Left kidney (tissue), 2 donors: ENCODE measurements around the gene IQCE. TPM values are rescaled to one million over a fixed set of nuclear protein-coding genes. Genes with fewer than 3 reads are reported as not detected.

Experiments
- DNase-seq: peaks from one replicate; pipeline ENCODE4 v3.0.0-alpha.2; 2013
- polyA plus RNA-seq: library from polyadenylated mRNA; unstranded; fragments of 120-200 nt; gene quantifications from one replicate; pipeline ENCODE4 v1.2.1, GENCODE V29; 2013; ENCODE audit not compliant: insufficient read length

IQCE gene
- polyA plus RNA-seq, 1 donor = 26.5 TPM

GRCh38 chr7:2633538-2634266 lies 74.9 kb downstream of the IQCE start:
- DNase-seq = no peak

- no peak for DNase-seq
These were observed 75.7 kb downstream of the IQCE start for GRCh38 chr7:2634267-2635145.

DNA sequence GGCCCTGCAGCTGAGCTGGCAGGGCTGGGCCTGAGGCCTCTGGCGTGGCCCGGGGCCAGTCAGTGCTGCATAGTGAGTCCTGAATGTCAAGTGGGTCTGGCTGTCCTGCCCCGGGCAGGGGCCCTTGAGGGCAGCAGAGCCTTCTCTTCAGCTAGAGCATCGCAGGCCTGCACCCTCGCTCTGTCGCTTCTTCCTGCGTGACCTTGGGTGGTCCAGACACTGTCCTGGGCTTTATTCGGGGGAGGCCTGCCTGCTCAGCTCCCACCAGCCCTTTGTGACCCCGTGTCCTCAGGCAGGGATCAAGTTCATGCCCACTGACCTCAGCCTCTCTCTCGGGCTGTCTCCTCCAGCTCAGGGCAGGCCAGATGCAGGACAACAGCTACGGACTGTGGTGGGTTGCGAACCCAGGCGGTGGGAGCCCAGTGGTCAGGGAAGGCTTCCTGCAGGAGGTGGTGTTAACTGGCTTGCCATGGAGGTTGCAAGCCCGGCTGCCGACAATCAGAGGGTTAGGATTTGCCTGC lies 76.4 kb downstream of the IQCE start:
- DNase-seq = no peak

DNA sequence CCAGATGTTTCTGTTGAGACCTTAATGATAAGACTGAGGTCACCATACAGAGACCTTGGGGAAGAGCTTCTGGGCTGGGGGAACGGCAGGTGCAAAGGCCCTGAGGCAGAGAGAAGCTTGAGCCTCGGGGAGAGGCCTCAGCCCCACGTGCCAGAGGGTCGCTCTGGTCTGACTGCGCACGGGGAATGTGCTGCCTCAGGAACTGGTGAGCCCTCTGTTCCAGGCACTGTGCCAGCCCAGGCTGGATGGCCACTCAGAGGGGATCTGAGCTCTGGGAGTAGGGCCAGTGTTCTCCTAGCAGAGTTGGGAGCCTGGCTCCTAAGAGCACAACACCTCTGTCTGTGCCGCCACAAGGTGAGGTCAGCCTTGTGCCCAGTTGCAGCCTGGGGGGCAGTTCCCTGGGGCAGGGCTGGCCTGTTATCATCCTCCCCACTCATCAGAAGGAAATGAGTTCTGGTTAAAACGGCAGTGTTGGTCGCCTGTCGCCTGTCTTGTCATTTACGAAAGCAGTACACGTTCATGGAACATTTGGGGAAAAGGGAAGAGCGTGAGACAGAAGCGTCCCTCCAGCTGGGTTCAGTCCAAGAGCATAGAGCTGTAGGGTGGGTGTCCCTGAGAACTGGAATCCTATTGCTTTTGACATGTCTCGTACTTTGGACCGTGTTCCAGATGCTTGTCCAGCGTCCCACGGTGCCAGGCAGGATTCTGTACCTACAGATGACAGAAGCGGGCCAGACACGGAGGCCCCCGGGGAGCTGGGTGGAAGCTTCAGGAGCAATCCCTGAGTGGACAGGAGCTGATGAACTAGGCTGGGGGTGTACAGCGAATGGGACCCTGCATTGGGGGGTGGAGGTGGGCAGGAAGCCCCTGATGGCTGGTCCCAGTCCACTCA lies 77.3 kb downstream of the IQCE start:
- DNase-seq = no peak

DNA sequence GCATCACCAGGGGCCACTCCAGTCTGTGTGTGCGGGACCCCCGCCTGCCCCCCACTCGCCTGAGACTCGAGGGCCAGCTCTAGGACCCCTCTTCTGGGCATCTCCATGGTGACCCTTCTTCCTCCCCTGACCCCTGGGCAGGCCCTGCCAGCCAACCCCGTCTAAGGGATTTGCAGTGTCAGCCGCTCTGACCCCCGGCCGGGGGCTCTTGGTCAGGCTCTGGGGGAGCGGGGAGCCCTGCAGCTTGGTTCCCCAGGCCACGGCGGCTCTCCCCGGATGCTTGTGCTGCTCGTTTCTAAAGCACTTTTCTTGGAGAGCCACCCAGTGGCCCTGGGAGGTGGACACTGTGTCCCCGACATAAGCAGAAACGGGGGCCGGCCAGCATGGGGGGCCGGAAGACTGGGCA lies 78.3 kb downstream of the IQCE start:
- DNase-seq = no peak

- DNase-seq = no peak
These were observed 78.9 kb downstream of the IQCE start for GRCh38 chr7:2637505-2638223.

DNA sequence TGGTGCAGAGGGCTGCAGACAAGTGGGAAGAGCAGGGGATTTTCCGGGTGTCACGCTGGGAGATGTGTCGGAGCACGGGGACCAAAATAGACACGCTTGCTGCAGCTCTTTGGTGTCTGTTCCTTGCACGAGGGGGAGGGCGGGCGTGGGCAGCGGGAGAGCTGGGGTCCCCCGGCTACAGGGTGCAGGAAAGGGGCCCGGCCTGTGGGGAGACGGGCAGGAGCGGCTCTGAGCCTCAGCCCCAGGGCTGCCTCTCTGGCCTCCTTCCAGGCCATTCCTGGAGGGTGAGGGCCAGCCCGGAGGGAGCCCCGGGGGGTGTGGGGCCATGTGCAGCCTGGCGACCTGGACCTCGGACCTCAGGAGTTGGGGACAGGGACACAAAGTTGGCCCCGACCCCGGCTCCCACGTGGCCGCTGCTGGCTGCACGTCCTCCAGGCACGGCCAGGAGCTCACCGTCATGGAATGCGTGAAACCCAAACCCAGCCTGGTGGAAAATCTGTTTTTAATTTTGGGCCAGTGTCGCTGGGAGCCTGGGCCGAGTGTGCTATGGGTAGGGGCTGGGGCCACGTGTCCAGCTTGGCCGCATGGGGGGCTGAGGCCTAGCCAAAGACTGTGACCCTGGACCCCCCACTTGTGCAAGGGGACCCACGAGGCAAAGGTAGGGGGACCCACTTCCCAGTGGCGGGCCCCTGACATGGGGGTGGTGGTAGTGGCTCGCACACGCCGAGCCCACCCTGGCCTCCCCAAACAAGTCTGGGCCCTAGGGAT lies 79.6 kb downstream of the IQCE start:
- no peak for DNase-seq

GRCh38 chr7:2639181-2639681 lies 80.5 kb downstream of the IQCE start:
- DNase-seq = no peak

- DNase-seq = no peak
These were observed 81.1 kb downstream of the IQCE start for GRCh38 chr7:2639695-2640481.

- DNase-seq = no peak
These were observed 81.7 kb downstream of the IQCE start for GRCh38 chr7:2640482-2640830.

- no peak for DNase-seq
These were observed 82.1 kb downstream of the IQCE start for GRCh38 chr7:2640846-2641316.

DNA sequence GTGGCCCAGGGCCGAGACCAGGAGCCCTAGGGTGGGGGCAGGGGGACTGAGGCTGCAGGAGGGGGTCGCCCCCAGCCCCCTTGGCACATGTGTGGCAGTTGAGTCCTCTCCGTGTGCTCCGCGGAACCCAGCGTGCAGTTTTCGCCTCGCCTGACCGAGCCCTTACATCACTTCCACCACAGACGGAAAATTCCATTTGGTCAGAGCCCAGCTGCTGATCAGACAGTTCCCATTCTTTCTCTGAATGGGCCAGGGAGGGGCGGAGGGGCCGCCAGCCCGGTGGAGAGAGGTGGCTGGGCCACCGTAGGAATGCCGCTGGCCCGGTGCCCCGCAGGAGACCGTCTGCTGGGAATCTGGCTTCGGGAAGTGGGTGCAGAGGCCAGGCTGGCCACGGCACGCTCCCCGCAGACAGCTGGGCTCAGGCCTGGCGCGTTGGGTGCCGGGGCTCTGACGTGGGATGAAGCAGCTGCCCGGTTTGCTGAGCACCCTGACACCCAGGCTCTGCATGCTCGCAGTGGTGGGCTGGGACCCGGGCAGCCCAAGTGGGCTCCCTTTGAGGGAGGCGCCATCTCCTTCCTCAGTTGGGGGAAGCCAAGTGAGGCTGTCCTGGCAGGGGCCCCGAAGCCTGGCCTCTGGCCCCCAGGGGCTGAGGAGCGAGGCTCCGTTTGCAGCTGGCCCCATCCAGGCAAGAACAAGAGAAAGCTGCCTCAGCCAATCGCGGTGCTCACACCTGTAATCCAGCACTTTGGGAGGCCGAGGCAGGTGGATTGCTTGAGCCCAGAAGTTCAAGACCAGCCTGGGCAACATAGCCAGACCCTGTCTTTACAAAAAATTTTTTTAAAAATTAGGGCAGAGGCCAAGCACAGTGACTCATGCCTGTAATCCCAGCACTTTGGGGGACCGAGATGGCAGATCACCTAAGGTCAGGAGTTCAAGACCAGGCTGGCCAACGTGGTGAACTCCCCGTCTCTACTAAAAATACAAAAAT lies 82.9 kb downstream of the IQCE start:
- DNase-seq = peak; percentile 84

- DNase-seq = no peak
These were observed 84.8 kb downstream of the IQCE start for GRCh38 chr7:2643386-2644219.

- DNase-seq = no peak
These were observed 85.4 kb downstream of the IQCE start for GRCh38 chr7:2644220-2644561.

DNA sequence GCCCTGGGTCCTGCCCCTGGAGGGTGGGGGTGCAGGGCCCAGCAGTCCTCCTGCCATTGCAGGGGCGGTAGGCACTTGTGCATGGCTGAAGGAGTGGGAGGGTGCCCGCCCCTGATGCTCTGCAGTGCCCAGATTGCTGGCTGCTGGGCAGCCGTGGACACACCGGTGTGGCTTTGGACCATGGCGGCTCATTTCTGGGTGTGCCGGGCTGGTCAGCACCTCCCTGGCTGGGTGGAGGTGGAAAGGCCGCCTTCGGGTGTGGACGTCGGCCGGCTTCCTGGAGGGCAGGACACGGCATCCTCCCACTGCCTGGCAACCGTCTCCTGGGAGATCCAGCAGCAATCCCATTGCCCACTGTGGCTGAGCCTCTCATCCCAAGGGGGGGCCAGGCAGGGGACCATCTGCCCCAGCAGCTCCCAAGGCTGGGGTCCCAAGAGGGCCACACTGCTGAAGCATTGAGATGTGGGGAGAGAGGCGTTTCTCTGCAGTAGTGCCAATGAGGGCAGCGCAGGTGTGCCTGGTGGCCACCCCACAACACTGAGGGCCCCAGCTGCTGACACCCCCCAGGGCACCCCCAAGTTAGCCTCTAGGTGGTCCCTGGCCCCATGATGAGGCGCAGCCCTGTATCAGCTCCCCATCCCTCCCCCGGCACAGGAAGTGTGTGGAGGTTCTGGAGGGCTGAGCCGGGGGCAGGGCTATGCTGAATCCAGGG lies 85.9 kb downstream of the IQCE start:
- DNase-seq = no peak

DNA sequence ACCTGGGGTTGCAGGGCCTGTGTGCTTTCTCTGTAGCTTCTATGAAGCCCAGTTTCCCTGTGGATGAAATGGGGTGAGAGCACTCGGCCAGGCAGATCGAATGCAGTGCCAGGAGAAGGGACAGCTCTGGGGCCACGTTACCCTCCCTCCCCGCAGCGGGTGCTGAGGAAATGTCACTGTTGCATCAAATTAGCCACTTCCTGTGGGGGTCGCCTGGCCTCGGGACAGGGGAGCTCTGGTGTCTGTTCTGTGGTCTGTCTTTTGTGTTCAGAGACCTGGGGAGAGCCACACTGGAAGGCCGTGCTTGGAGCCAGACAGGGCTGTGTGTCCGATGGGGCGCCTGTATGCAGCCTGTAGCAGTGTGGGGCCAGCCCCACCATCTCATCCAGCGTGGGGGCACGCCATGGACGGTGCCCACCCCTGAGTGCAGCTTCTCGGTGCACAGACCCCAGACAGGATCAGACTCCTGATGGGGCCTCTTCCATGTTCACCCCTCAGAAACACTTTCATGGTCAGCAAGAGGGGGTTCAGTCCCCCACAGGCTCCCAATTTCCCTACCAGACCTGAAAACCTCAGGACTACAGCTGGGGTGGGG lies 86.6 kb downstream of the IQCE start:
- no peak for DNase-seq

- no peak for DNase-seq
These were observed 87.5 kb downstream of the IQCE start for GRCh38 chr7:2646336-2646679.
